ENCODE data around the gene RALGPS2.

RALGPS2 gene

GRCh38 chr1:178912597-178912996 is 187.6 kb downstream of the RALGPS2 start:
- no peak for DNase-seq (ENCODE audit: low read depth, low spot score)
- H3K4me3 ChIP-seq (ENCODE audit: low read depth, low read length) = no peak overlapping the region
- ChIA-PET CTCF (interaction anchor here (0.9 kb wide), 1 partner anchor 9 kb away, joined by 3 read pairs; no protein-coding TSS in a partner anchor), POLR2A (no interaction called here)
- no peak for TF ChIP-seq CTCF (IDR thresholded peaks at IDR 0.05; ENCODE audit: insufficient read depth, low read length, missing control alignments)

- no peak overlapping the region for H3K4me3 ChIP-seq (ENCODE audit: low read depth, low read length)
- TF ChIP-seq CTCF (IDR thresholded peaks at IDR 0.05; ENCODE audit: insufficient read depth, low read length, missing control alignments) = no peak
- ChIA-PET CTCF (interaction anchor here (1.4 kb wide), 1 partner anchor 86 kb away, joined by 4 read pairs; no protein-coding TSS in a partner anchor), POLR2A (interaction anchor here (0.6 kb wide), 1 partner anchor 104 kb away, joined by 3 read pairs; no protein-coding TSS in a partner anchor)
- no peak for DNase-seq (ENCODE audit: low read depth, low spot score)
Observed at GRCh38 chr1:178916448-178917174, 191.6 kb downstream of the RALGPS2 start.

GRCh38 chr1:178918308-178918707 is 193.3 kb downstream of the RALGPS2 start:
- POLR2A ChIA-PET = no interaction called here
- no peak overlapping the region for H3K4me3 ChIP-seq (ENCODE audit: low read depth, low read length)
- CTCF ChIA-PET = interaction anchor here (0.9 kb wide), 1 partner anchor 82 kb away, joined by 3 read pairs; no protein-coding TSS in a partner anchor
- DNase-seq (ENCODE audit: low read depth, low spot score) = no peak
- TF ChIP-seq CTCF (IDR thresholded peaks at IDR 0.05; ENCODE audit: insufficient read depth, low read length, missing control alignments) = no peak

- TF ChIP-seq CTCF (IDR thresholded peaks at IDR 0.05; ENCODE audit: insufficient read depth, low read length, missing control alignments) = no peak
- no peak for DNase-seq (ENCODE audit: low read depth, low spot score)
- POLR2A ChIA-PET = no interaction called here
- no peak overlapping the region for H3K4me3 ChIP-seq (ENCODE audit: low read depth, low read length)
- CTCF ChIA-PET = no interaction called here
Observed at GRCh38 chr1:178918955-178919354, 193.9 kb downstream of the RALGPS2 start.

- TF ChIP-seq CTCF (IDR thresholded peaks at IDR 0.05; ENCODE audit: insufficient read depth, low read length, missing control alignments) = no peak
- H3K4me3 ChIP-seq (ENCODE audit: low read depth, low read length) = no peak overlapping the region
- ChIA-PET CTCF (no interaction called here), POLR2A (no interaction called here)
- no peak for DNase-seq (ENCODE audit: low read depth, low spot score)
Observed at GRCh38 chr1:178919581-178919980, 194.5 kb downstream of the RALGPS2 start.

GRCh38 chr1:178921499-178921898 is 196.5 kb downstream of the RALGPS2 start:
- TF ChIP-seq CTCF (IDR thresholded peaks at IDR 0.05; ENCODE audit: insufficient read depth, low read length, missing control alignments) = no peak
- no peak for DNase-seq (ENCODE audit: low read depth, low spot score)
- H3K4me3 ChIP-seq (ENCODE audit: low read depth, low read length) = no peak overlapping the region
- POLR2A ChIA-PET = interaction anchor here (0.5 kb wide), 1 partner anchor 21 kb away, joined by 4 read pairs; no protein-coding TSS in a partner anchor
- CTCF ChIA-PET = interaction anchor here (0.8 to 1.4 kb wide), 2 partner anchors 9 to 82 kb away, joined by 3 read pairs; no protein-coding TSS in a partner anchor

Measured in AG04449 (cell line).